Fibroblast of the conjunctiva (primary cell): ENCODE data around the gene MUC15.

Experiments used
- DNase-seq: peaks from one replicate; pipeline ENCODE4 v3.0.0-alpha.2; 2010; ENCODE audit warnings: low read depth

MUC15 gene

GRCh38 chr11:26573896-26574295, 1.8 kb upstream of the MUC15 start:
- DNase-seq: no peak

GRCh38 chr11:26572770-26573402, 823 bp upstream of the MUC15 start:
- no peak for DNase-seq

- no peak for DNase-seq
Observed at GRCh38 chr11:26569646-26570045, 2.4 kb downstream of the MUC15 start.

GRCh38 chr11:26558190-26558589, 13.9 kb downstream of the MUC15 start:
- no peak for DNase-seq

- no peak for DNase-seq
Observed at GRCh38 chr11:26557666-26558065, 14.4 kb downstream of the MUC15 start.

- DNase-seq: no peak
Observed at GRCh38 chr11:26556582-26556981, 15.5 kb downstream of the MUC15 start.

- no peak for DNase-seq
Observed at GRCh38 chr11:26554455-26554854, 17.6 kb downstream of the MUC15 start.

GRCh38 chr11:26553182-26553581, 18.9 kb downstream of the MUC15 start:
- DNase-seq: no peak

GRCh38 chr11:26551186-26551801, 20.8 kb downstream of the MUC15 start:
- peak; percentile 55 for DNase-seq

- DNase-seq: no peak
Observed at GRCh38 chr11:26550022-26550421, 22.0 kb downstream of the MUC15 start.

- DNase-seq: no peak
Observed at GRCh38 chr11:26549176-26549575, 22.9 kb downstream of the MUC15 start.

- no peak for DNase-seq
Observed at GRCh38 chr11:26541870-26542269, 30.2 kb downstream of the MUC15 start.

GRCh38 chr11:26539517-26539916, 32.5 kb downstream of the MUC15 start:
- DNase-seq: no peak

GRCh38 chr11:26537341-26537740, 34.7 kb downstream of the MUC15 start:
- no peak for DNase-seq

- DNase-seq: no peak
Observed at GRCh38 chr11:26527685-26528084, 44.4 kb downstream of the MUC15 start.

GRCh38 chr11:26522912-26523610, 49.0 kb downstream of the MUC15 start:
- DNase-seq: no peak

GRCh38 chr11:26519469-26519868, 52.6 kb downstream of the MUC15 start:
- no peak for DNase-seq

- DNase-seq: no peak
Observed at GRCh38 chr11:26512196-26512595, 59.9 kb downstream of the MUC15 start.

- no peak for DNase-seq
Observed at GRCh38 chr11:26510756-26511155, 61.3 kb downstream of the MUC15 start.

- no peak for DNase-seq
Observed at GRCh38 chr11:26510164-26510563, 61.9 kb downstream of the MUC15 start.
